DOHH2 (cell line): ENCODE data around the gene SLC35G4.

Experiments
- EZH2phosphoT487 ChIP-seq: fragments of 200-600 bp; sonication (generic); IDR thresholded peaks from 2 replicates; pipeline ENCODE4 v1.6.1; 2017; ENCODE audit warnings: borderline replicate concordance, mild to moderate bottlenecking, antibody characterized with exemption, low read length, moderate library complexity, mixed read lengths
- TF ChIP-seq, protein P1 (sequence below): fragments of 200-600 bp; sonication (generic); IDR thresholded peaks from one replicate; pipeline ENCODE4 v1.5.1; 2014; ENCODE audit warnings: antibody characterized with exemption, mild to moderate bottlenecking, low read depth, low read length; ENCODE audit not compliant: poor library complexity, severe bottlenecking

DNA sequence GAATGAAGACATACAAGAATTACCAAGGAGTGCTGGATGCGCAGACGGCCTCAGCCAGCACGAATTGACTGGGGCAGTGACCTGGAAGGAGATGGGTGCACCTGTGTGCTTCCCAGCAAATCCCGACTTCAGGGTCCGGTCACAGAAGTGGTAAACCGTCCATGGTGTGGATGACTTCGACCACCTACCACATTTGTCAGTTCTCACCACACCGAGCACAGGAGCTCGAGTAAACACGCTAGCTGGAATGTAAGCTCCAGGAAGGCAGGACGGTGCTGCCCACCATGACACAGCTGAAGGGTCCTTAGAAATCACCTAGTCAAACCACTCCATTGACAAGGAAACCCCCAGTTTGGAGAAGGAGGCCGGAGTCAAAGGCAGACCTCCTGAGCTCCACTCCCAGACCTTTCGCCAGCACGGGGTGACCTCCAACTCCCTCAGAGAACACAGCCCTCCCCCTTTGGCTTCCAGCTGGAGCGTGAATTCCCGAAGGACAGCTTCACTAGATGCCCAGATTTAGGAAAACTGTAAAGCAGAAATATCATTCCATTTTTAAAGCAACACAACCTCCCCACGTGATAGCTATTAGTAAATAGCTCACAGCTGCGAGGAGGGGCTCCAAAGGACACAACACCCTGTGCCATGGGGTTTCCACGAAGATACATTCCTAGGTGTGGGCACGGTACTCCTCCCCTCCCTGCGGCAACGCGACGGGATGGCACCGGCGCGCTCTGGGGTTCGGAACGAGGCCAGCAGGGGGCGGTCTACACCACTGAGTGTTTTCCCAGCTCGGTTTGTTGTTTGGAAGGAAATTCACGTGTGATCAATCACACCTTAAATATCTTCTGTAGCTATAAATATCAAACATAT lies 45.6 kb downstream of the SLC35G4 start:
- TF ChIP-seq, protein P1, sequence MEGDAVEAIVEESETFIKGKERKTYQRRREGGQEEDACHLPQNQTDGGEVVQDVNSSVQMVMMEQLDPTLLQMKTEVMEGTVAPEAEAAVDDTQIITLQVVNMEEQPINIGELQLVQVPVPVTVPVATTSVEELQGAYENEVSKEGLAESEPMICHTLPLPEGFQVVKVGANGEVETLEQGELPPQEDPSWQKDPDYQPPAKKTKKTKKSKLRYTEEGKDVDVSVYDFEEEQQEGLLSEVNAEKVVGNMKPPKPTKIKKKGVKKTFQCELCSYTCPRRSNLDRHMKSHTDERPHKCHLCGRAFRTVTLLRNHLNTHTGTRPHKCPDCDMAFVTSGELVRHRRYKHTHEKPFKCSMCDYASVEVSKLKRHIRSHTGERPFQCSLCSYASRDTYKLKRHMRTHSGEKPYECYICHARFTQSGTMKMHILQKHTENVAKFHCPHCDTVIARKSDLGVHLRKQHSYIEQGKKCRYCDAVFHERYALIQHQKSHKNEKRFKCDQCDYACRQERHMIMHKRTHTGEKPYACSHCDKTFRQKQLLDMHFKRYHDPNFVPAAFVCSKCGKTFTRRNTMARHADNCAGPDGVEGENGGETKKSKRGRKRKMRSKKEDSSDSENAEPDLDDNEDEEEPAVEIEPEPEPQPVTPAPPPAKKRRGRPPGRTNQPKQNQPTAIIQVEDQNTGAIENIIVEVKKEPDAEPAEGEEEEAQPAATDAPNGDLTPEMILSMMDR, result peak; percentile 98
- TF ChIP-seq EZH2phosphoT487, result no peak
